Measurements from ENCODE around the gene NOTCH1. TPM values are rescaled to one million over a fixed set of nuclear protein-coding genes. Genes with fewer than 3 reads are reported as not detected.

NOTCH1 gene
- total RNA-seq, 1 experiment from 2014 or later = 37.2 TPM

GRCh38 chr9:136546697-136547501 is 1.1 kb upstream of the NOTCH1 start:
- Histone ChIP-seq H3K4me1 (ENCODE audit: insufficient read depth, low read length, poor library complexity, severe bottlenecking) (peaks cover 42% of the 10 kb centered on the region), H3K4me3 (ENCODE audit: low read depth, low read length, poor library complexity, severe bottlenecking) (peak overlapping the region; percentile 86), H3K36me3 (ENCODE audit: insufficient read depth, low read length, poor library complexity, severe bottlenecking) (no peaks in the 10 kb centered on the region), H3K27me3 (replicated peaks; ENCODE audit: insufficient read depth, low read depth, low read length, poor library complexity) (no peaks in the 10 kb centered on the region), H3K9me3 (ENCODE audit: low read depth, low read length, poor library complexity, severe bottlenecking) (no peaks in the 10 kb centered on the region), H3K27ac (ENCODE audit: low read depth, low read length, poor library complexity, severe bottlenecking) (peak overlapping the region; percentile 93)
- peak; percentile 67 for DNase-seq (ENCODE audit: low spot score)
- intact Hi-C loops (cut with micrococcal nuclease; ENCODE audit: unreplicated experiment) = loop anchor here (10.0 kb wide), 1 partner anchor 78 kb away; no protein-coding TSS in a partner anchor
- POLR2A ChIA-PET (ENCODE audit: low non-redundant PET) = no interaction called here
- BruUV-seq (replicated peaks) = no TSS peak
- no peak for TF ChIP-seq EZH2 (IDR thresholded peaks at IDR 0.05; ENCODE audit: borderline replicate concordance, low read depth, low read length, poor library complexity, severe bottlenecking)
- TF ChIP-seq CTCF (conservative IDR thresholded peaks at IDR 0.05; ENCODE audit: low read depth, low read length) = no peak
- CTCF ChIA-PET = interaction anchor here (0.6 kb wide), 1 partner anchor 118 kb away, joined by 3 read pairs; no protein-coding TSS in a partner anchor

DNA sequence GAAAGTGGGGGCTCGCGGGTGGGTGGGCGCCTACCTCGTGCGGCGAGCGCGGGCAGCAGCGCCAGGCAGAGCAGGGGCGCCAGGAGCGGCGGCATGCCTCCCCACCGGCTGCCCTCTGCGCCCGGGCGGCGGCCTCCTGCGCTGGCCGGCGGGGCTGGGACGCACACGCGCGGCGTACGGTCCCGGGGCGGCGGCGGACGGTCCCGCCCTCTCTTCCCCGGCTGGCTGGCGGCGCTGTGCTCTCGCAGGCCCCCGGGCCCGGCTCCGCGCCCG is 220 bp downstream of the NOTCH1 start:
- Histone ChIP-seq H3K27ac (ENCODE audit: low read depth, low read length, poor library complexity, severe bottlenecking) (peak overlapping the region; percentile 74), H3K36me3 (ENCODE audit: insufficient read depth, low read length, poor library complexity, severe bottlenecking) (no peaks in the 10 kb centered on the region), H3K4me3 (ENCODE audit: low read depth, low read length, poor library complexity, severe bottlenecking) (peak overlapping the region; percentile 86), H3K27me3 (replicated peaks; ENCODE audit: insufficient read depth, low read depth, low read length, poor library complexity) (no peaks in the 10 kb centered on the region), H3K4me1 (ENCODE audit: insufficient read depth, low read length, poor library complexity, severe bottlenecking) (peaks cover 33% of the 10 kb centered on the region), H3K9me3 (ENCODE audit: low read depth, low read length, poor library complexity, severe bottlenecking) (no peaks in the 10 kb centered on the region)
- intact Hi-C loops (cut with micrococcal nuclease; ENCODE audit: unreplicated experiment) = loop anchor here (10.0 kb wide), 1 partner anchor 79 kb away; no protein-coding TSS in a partner anchor
- ChIA-PET POLR2A (ENCODE audit: low non-redundant PET) (no interaction called here), CTCF (no interaction called here)
- BruUV-seq (replicated peaks) = no TSS peak
- no peak for TF ChIP-seq CTCF (conservative IDR thresholded peaks at IDR 0.05; ENCODE audit: low read depth, low read length)
- DNase-seq (ENCODE audit: low spot score) = no peak

DNA sequence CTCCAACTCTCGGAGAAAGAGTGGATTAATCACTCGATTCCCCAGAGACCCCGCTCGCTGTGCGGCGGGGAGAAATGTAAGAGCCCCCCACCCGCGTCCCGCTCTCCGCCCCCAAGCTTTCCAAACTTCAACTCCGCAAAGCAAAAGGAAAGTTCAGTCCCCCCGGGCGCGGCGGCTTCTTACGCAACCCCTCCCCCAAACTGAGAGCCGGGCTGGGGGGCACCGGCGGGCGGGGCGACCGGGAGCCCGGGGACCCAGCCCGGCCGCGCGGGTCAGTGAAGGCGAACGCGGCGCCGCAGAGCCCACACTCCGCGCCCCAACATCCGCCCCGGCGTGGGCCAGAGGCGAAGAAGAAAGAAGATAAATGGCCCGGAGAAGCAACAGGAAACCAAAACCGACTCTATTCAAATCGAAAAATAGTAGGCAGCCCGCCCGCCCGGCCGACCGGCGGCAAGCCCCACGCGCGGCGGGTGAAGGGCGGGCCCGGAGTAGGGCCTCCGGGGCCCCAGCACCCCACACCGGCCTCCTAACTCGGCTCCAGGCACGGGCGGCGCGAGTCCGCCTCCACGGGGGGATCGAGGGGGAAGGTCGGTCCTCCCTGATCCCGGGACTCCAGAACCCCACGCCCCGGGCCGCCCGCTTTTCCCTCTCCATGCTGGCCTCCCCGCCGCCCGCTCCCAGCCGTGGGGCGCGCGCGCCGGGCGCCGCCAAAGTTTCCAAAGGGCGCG is 720 bp downstream of the NOTCH1 start:
- peak overlapping the region; percentile 86 for H3K4me3 ChIP-seq (ENCODE audit: low read depth, low read length, poor library complexity, severe bottlenecking)
- H3K27me3 ChIP-seq (replicated peaks; ENCODE audit: insufficient read depth, low read depth, low read length, poor library complexity) = no peaks in the 10 kb centered on the region
- ChIA-PET CTCF (no interaction called here), POLR2A (ENCODE audit: low non-redundant PET) (no interaction called here)
- peak; percentile 48 for DNase-seq (ENCODE audit: low spot score)
- intact Hi-C loops (cut with micrococcal nuclease; ENCODE audit: unreplicated experiment) = loop anchor here (10.0 kb wide), 1 partner anchor 80 kb away; no protein-coding TSS in a partner anchor
- TF ChIP-seq CTCF (conservative IDR thresholded peaks at IDR 0.05; ENCODE audit: low read depth, low read length) (no peak), EZH2 (IDR thresholded peaks at IDR 0.05; ENCODE audit: borderline replicate concordance, low read depth, low read length, poor library complexity, severe bottlenecking) (no peak)
- BruUV-seq (replicated peaks) = no TSS peak
- peaks cover 33% of the 10 kb centered on the region for H3K4me1 ChIP-seq (ENCODE audit: insufficient read depth, low read length, poor library complexity, severe bottlenecking)
- no peaks in the 10 kb centered on the region for H3K9me3 ChIP-seq (ENCODE audit: low read depth, low read length, poor library complexity, severe bottlenecking)
- H3K27ac ChIP-seq (ENCODE audit: low read depth, low read length, poor library complexity, severe bottlenecking) = peak overlapping the region; percentile 74
- H3K36me3 ChIP-seq (ENCODE audit: insufficient read depth, low read length, poor library complexity, severe bottlenecking) = no peaks in the 10 kb centered on the region

Measured in A673 (cell line).